ENCODE measurements around the gene METRN. TPM values are rescaled to one million over a fixed set of nuclear protein-coding genes. Genes with fewer than 3 reads are reported as not detected.

METRN gene
- polyA plus RNA-seq, 2 of the 4 experiments (the other 2 are of a cell fraction): 41.0 to 82.2 TPM

GRCh38 chr16:675884-676564, 38.9 kb upstream of the METRN start:
- TF ChIP-seq E2F6 (IDR thresholded peaks at IDR 0.05; ENCODE audit: borderline replicate concordance, low read depth): no peak
- no peak for TF ChIP-seq NPAS2 (CRISPR knock-in tag; IDR thresholded peaks at IDR 0.05; ENCODE audit: borderline replicate concordance)
- TF ChIP-seq SMC3 (IDR thresholded peaks at IDR 0.05): no peak
- TF ChIP-seq CHD4 (IDR thresholded peaks at IDR 0.05; ENCODE audit: borderline replicate concordance): no peak
- TF ChIP-seq HDAC2 (IDR thresholded peaks at IDR 0.05): no peak
- TF ChIP-seq RFX5 (IDR thresholded peaks at IDR 0.05): no peak
- TF ChIP-seq FOSB (CRISPR knock-in tag; IDR thresholded peaks at IDR 0.05): no peak
- TF ChIP-seq HOXB5 (CRISPR knock-in tag; IDR thresholded peaks at IDR 0.05): no peak
- no peak for TF ChIP-seq ZSCAN20 (CRISPR knock-in tag; IDR thresholded peaks at IDR 0.05)
- no peak for TF ChIP-seq CEBPB (IDR thresholded peaks at IDR 0.05)
- 80% methylated on average over 14 of the region's 25 CpGs for WGBS (ENCODE audit: missing lambda C conversion rate)
- ATAC-seq (no peak), FAIRE-seq (no peak), DNase-seq (ENCODE audit: low read depth in 1 of 2, low spot score in 1 of 2) (no peak)
- Histone ChIP-seq H3K9me3 (no peaks in the 10 kb centered on the region), H3K4me3 (peak overlapping the region; percentile 50), H3K27ac (peak overlapping the region; percentile 63 to 84; a peak in 5 of 6 replicates), H3K4me2 (peak overlapping the region; percentile 98), H3K4me1 (peaks cover 25% of the 10 kb centered on the region)
- CTCF ChIA-PET: interaction anchor here (1.0 to 2.6 kb wide), 6 partner anchors 10 to 83 kb away, joined by 3 to 21 read pairs (median 6); partner anchors contain the start of gene RHOT2
- POLR2A ChIA-PET: interaction anchor here (1.2 to 1.3 kb wide), 2 partner anchors 16 to 27 kb away, joined by 3 to 6 read pairs; partner anchors contain the start of gene WDR90

GRCh38 chr16:676565-676902, 38.4 kb upstream of the METRN start:
- ChIA-PET CTCF (interaction anchor here (1.2 to 2.6 kb wide), 4 partner anchors 10 to 24 kb away, joined by 3 to 21 read pairs (median 9); partner anchors contain the start of gene RHOT2), POLR2A (no interaction called here)
- FAIRE-seq: no peak
- Histone ChIP-seq H3K4me1 (peaks cover 30% of the 10 kb centered on the region), H3K4me2 (no peak overlapping the region), H3K27ac (no peak overlapping the region), H3K9me3 (no peaks in the 10 kb centered on the region), H3K4me3 (no peak overlapping the region)
- no peak for ATAC-seq
- no peak for DNase-seq (ENCODE audit: low read depth in 1 of 2, low spot score in 1 of 2)
- TF ChIP-seq PBX3 (IDR thresholded peaks at IDR 0.05): no peak
- TF ChIP-seq HOXB5 (CRISPR knock-in tag; IDR thresholded peaks at IDR 0.05): no peak
- no peak for TF ChIP-seq RNF2 (IDR thresholded peaks at IDR 0.05; ENCODE audit: borderline replicate concordance, low read depth)
- TF ChIP-seq REST (IDR thresholded peaks at IDR 0.05): no peak
- TF ChIP-seq HOXB13 (CRISPR knock-in tag; IDR thresholded peaks at IDR 0.05; ENCODE audit: low read depth): no peak
- no peak for TF ChIP-seq ZNF302 (CRISPR knock-in tag; IDR thresholded peaks at IDR 0.05)
- no peak for TF ChIP-seq JUNB (IDR thresholded peaks at IDR 0.05)
- TF ChIP-seq HEYL (CRISPR knock-in tag; IDR thresholded peaks at IDR 0.05): no peak
- TF ChIP-seq TP53 (CRISPR knock-in tag; IDR thresholded peaks at IDR 0.05): no peak
- TF ChIP-seq ATOH8 (CRISPR knock-in tag; IDR thresholded peaks at IDR 0.05; ENCODE audit: low read depth): no peak
- TF ChIP-seq FOSL2 (IDR thresholded peaks at IDR 0.05): no peak
- no peak for TF ChIP-seq FOSL2 (CRISPR knock-in tag; IDR thresholded peaks at IDR 0.05)
- TF ChIP-seq JUN (IDR thresholded peaks at IDR 0.05): no peak
- no peak for TF ChIP-seq CHD4 (IDR thresholded peaks at IDR 0.05; ENCODE audit: borderline replicate concordance)
- TF ChIP-seq CHD2 (IDR thresholded peaks at IDR 0.05; ENCODE audit: low read length, partially characterized antibody): no peak
- no peak for TF ChIP-seq MAFK (IDR thresholded peaks at IDR 0.05; ENCODE audit: partially characterized antibody)
- 92% methylated on average over 9 of the region's 21 CpGs for WGBS (ENCODE audit: missing lambda C conversion rate)
